ENCODE data around the gene PRLHR. TPM values are rescaled to one million over a fixed set of nuclear protein-coding genes. Genes with fewer than 3 reads are reported as not detected.

Gene PRLHR
- total and polyA plus RNA-seq, 2 of the 4 experiments (the other 2 are of a cell fraction), result not detected

DNA sequence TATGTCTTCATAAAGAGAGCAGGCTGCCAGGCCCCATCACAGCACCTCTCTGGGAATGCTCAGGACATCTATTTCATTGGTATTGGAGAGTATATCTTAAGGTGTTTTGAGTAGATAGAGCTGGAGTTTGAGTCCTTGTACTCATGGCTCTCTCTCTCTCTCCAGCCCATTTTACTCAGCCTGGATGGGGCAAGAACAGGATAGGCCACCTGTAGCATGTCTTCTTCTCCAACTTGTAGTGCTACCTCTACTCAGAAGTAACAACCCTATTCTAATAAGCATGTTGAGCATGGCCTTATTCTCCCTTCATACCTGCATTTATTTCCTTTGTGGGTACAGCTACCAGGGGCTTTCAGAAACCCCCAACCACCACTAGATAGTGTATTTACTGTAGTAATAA, 21.9 kb downstream of the PRLHR start:
- no peak overlapping the region for H4K5ac ChIP-seq (ENCODE audit: low read depth, low read length)
- no peak overlapping the region for H3K23ac ChIP-seq (ENCODE audit: low read depth, low read length)
- no peaks in the 10 kb centered on the region for H3K4me1 ChIP-seq (ENCODE audit: control insufficient read depth, insufficient read depth, low read length)
- ChIA-PET CTCF (interaction anchor here (0.7 kb wide), 1 partner anchor 148 kb away, joined by 3 read pairs; no protein-coding TSS in a partner anchor), POLR2A (ENCODE audit: unreplicated experiment) (no interaction called here)
- no peak overlapping the region for H2BK20ac ChIP-seq (ENCODE audit: low read depth, low read length)
- in situ Hi-C loops (cut with MboI; ENCODE audit: low sequenced_read_pairs), result no loop called here
- H3K27me3 ChIP-seq (ENCODE audit: control insufficient read depth, insufficient read depth, low read length), result peaks cover 11% of the 10 kb centered on the region
- no peak overlapping the region for H3K14ac ChIP-seq (replicated peaks; ENCODE audit: low read depth, low read length)
- H3K9ac ChIP-seq (ENCODE audit: low read depth, low read length), result no peak overlapping the region
- H3K18ac ChIP-seq (ENCODE audit: low read depth, low read length), result no peak overlapping the region
- no peaks in the 10 kb centered on the region for H4K20me1 ChIP-seq (ENCODE audit: insufficient read depth, low read length)
- no peak overlapping the region for H2AK5ac ChIP-seq (ENCODE audit: low read depth, low read length)
- H3K9me1 ChIP-seq (ENCODE audit: insufficient read depth, low read length), result no peaks in the 10 kb centered on the region
- H3K56ac ChIP-seq (ENCODE audit: extremely low read depth, insufficient read depth, low read length), result no peak overlapping the region
- dilution Hi-C loops (cut with HindIII; ENCODE audit: low sequenced_read_pairs, unreplicated experiment), result no loop called here
- no peak overlapping the region for H3K4me3 ChIP-seq (ENCODE audit: insufficient read depth, low read depth, low read length)
- no peak overlapping the region for H2AK9ac ChIP-seq (replicated peaks; ENCODE audit: low read depth, low read length, poor library complexity)
- H3K36me3 ChIP-seq (ENCODE audit: control insufficient read depth, insufficient read depth, low read length), result no peaks in the 10 kb centered on the region
- H4K91ac ChIP-seq (ENCODE audit: insufficient read depth, low read depth, low read length), result no peak overlapping the region
- H2AFZ ChIP-seq (replicated peaks; ENCODE audit: low read length, poor library complexity), result no peak overlapping the region
- no peak overlapping the region for H2BK5ac ChIP-seq (ENCODE audit: low read depth, low read length, poor library complexity, severe bottlenecking)
- H3K9me3 ChIP-seq (ENCODE audit: control insufficient read depth, insufficient read depth, low read length), result no peaks in the 10 kb centered on the region
- H3K4me2 ChIP-seq (ENCODE audit: low read depth, low read length), result no peak overlapping the region
- BruUV-seq (replicated peaks), result no TSS peak
- H3K79me1 ChIP-seq (ENCODE audit: low read depth in 1 of 2, low read length in 2 of 2), result no peaks in the 10 kb centered on the region
- no peak overlapping the region for H3K4ac ChIP-seq (ENCODE audit: low read depth, low read length)
- H4K8ac ChIP-seq (ENCODE audit: low read depth in 2 of 2, low read length in 2 of 2), result no peak overlapping the region
- intact Hi-C loops (cut with micrococcal nuclease), result no loop called here
- DNase-seq (no peak), ATAC-seq (ENCODE audit: low read depth) (no peak)
- TF ChIP-seq, protein P1, sequence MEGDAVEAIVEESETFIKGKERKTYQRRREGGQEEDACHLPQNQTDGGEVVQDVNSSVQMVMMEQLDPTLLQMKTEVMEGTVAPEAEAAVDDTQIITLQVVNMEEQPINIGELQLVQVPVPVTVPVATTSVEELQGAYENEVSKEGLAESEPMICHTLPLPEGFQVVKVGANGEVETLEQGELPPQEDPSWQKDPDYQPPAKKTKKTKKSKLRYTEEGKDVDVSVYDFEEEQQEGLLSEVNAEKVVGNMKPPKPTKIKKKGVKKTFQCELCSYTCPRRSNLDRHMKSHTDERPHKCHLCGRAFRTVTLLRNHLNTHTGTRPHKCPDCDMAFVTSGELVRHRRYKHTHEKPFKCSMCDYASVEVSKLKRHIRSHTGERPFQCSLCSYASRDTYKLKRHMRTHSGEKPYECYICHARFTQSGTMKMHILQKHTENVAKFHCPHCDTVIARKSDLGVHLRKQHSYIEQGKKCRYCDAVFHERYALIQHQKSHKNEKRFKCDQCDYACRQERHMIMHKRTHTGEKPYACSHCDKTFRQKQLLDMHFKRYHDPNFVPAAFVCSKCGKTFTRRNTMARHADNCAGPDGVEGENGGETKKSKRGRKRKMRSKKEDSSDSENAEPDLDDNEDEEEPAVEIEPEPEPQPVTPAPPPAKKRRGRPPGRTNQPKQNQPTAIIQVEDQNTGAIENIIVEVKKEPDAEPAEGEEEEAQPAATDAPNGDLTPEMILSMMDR (conservative IDR thresholded peaks at IDR 0.05; ENCODE audit: low read depth, low read length), result no peak
- TF ChIP-seq CHD1 (IDR thresholded peaks at IDR 0.05; ENCODE audit: low read depth, low read length) (no peak), NFE2L2 (IDR thresholded peaks at IDR 0.05; ENCODE audit: low read depth, low read length) (no peak)
- H2BK120ac ChIP-seq (ENCODE audit: low read depth, low read length), result no peak overlapping the region
- no peak overlapping the region for H3K27ac ChIP-seq (ENCODE audit: insufficient read depth, low read length)
- H2BK15ac ChIP-seq (ENCODE audit: low read depth, low read length), result no peak overlapping the region
